ENCODE results near the gene SH3GL2.

Gene SH3GL2

DNA sequence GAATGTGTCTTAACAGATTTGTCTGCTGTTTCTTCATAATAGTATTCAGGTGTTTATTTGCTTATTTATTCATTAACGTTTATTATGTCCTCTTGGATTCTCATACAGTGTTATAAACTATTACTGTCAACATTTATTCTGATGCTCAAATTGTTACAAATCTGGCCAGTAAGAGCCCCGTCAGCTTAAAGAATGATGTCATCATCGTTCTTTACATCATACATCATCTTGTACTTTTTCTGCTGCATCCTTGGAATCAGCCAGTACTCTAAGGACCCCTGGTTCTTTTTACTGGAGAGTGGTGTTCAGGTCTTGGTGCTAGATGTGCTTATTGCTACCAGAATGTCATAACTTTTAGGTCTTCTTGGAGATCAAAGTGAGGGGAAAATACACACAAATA, 86.6 kb downstream of the SH3GL2 start:
- no peak for DNase-seq

DNA sequence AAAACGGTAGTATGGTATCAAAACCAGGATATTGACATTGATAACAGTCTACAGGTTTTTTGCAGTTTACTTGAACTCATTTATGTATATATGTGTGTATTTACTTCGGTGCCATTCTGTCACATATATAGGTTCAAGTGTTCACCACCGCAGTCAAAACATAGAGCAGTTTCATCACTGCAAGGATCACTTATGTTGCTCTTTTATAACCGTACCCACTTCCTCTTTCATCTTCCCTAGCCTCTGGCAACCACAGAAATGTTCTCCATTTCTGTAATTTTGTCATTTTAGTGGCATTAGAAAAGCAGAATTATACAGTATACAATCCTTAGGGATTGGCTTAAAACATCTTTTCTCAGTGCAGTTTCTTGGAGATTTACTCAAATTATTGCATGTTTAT, 90.3 kb downstream of the SH3GL2 start:
- no peak for DNase-seq

DNA sequence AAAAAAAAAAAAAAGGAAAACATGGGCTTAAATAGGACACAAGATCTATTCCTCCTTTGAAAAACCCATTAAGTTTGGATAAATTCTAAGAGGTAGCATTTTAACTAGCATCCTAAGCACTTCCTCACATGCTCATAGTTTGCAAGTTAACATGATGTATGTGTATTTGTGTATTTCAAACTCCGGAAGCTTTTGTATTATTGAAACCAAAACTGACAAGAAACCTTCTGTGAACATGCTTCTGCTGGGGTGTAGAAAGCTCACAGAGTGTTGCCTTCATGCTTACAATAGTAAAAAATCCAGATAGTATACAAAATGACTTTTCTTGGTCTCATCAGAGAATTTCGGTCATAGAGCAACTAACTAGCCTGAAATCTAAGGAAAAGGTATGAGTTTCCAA, 103.8 kb downstream of the SH3GL2 start:
- no peak for DNase-seq

DNA sequence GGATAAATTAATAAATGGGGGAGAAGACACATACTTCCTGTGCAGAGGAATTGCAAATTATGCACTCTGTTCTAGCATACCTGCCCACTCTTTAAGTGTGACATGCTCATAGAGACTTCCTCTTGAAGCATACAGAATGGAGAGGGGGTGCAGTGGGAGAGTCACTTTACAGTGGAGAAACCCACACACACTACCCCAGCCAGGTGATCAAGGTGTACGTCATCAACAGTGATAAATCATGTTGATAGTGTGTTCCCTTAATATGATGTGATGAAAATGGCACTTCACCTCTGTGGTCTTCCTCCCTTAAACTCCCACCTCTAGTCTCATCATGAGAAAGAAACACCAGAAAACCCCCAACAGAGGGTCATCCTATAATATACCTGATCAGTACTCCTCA, 110.0 kb downstream of the SH3GL2 start:
- DNase-seq, result no peak

DNA sequence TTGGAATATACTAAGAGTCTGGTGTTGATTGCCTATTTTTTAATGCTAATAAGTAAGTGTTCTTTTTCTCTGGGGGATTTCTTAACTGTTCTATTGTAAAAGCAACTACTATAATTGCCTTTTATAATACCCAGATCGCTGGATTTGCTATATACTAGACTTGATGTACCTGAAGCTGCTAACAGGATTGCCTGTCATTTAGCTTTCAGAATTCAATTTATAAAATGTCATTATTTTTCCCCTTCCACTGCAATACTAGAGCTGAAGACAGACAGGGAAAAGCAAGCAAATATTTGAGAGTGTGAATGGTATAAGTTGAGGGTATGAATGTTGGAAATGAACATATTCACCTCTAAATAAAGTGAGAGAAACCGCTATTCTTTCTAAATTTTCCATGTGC, 115.5 kb downstream of the SH3GL2 start:
- no peak for DNase-seq

DNA sequence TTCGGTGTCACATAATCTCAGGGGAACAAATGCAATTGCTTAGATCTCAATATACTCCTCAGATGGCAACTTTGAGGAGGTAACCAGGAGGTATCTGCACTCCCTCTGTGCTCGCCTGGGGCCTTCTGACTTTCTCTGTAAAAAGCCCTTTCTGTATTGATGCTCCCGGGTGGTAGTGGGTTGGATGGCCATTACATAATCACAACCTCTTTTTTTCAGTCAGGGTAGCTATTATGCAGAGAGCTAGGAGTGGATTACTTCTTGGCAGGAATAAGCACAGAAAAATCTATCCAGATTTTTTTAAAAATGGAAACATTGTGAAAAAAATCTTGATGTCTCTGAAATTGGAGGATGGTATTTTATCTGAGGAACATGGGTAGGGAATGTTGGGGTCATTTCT, 116.6 kb downstream of the SH3GL2 start:
- DNase-seq, result no peak

DNA sequence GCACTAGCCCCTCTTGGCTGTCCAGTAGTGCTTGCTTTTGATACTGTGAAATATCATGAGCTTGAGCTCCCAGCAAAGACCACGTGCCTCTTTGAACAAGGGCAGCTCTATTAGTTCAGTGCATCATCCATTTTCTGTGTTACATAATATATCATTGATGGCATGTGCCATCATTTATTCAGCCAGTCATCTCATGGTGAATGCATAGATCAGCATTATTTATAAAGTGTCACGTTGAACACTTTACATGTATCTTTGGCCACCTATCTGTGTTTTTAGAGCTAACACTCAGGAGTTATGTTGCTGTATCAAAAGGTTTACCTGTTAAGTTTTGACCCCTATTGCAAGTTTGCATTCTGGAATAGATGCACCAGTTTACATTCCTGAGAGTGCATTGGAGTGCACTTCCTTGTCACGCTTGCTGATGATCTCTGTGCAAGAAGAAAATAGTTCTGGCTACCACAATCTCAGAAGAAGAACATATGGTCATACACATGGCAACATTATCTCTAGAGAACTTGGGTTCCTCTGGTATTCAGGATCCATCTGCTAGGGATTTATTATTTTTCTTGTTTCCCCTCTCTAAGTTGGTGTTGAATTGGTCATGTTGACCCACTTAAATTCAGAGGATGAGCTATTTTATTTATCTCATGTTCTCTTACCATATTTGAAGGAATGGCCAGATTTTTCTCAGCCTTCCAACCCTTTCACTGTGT, 120.9 kb downstream of the SH3GL2 start:
- no peak for DNase-seq

DNA sequence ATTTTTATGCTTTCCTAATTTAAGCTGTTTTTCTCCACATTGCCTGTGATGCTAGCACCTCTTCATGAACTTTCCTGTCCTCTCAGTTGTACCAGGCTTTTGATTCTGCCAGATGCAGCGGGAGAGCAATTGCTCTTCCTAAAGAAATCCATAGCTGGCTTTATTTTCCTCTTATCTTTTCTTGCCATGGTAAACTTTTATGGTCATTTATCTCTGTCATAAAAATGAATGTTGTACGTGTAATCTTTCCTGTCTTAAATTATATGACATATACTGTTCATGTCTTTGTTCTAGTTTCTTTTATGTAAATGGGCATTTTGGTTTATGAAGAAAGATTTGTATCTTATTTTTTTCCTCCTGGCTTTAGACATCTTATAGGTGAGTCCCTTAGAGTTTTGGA, 127.5 kb downstream of the SH3GL2 start:
- no peak for DNase-seq

DNA sequence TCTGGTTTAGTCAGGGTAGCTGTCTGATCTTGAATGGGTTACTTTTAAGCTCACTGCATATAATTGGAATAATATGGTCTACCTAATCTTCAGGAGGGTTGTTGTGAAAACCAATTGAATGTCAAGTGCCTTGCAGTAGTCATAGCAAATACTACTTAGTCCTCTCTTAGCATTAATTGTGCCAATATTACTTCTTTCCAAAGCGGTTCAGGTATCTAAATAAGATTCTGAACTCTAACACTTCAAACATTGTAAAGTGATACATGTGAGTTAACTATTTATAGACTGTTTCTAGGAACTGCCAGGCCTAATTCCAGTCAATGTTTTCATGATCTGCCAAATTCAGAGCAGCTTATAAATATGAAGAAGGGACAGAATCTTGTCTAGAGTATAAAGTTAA, 140.2 kb downstream of the SH3GL2 start:
- DNase-seq, result no peak

DNA sequence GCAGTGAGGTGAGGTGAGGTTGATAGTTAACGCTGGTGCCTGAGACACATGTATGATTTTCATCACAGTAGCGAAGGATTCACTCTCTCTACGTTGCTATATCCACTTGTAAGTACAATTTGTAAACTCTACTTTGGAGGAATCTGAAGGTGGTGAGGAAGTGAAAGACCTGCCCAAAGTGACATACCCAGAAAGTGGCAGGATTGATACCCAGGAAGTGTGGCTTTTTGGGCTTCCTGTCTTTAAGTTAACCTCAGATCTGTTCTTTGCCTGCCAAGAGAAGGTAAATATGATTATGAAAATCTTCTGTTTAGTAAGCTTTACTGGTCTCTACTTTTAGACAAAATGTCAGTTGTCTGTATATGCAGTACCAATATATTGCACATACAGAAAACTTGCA, 143.1 kb downstream of the SH3GL2 start:
- DNase-seq, result no peak

DNA sequence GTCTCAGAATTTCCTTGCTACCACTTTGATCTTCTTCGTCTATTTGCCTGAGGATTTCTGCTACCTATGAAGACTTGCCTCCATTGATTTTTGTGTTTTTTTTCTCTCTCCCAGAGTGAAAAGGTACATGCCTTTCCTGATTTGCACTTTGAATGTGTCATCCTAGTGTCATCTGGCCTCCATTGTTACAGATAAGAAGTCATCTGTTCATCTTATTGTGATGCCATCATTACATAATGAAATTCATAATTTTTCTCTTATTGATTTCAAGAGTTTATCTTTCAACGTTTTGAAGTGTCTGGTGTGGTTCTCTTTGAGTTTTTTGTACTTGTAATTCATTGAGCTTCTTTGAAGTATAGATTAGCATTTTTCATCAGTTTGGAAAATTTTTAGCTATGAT, 144.8 kb downstream of the SH3GL2 start:
- DNase-seq, result no peak

DNA sequence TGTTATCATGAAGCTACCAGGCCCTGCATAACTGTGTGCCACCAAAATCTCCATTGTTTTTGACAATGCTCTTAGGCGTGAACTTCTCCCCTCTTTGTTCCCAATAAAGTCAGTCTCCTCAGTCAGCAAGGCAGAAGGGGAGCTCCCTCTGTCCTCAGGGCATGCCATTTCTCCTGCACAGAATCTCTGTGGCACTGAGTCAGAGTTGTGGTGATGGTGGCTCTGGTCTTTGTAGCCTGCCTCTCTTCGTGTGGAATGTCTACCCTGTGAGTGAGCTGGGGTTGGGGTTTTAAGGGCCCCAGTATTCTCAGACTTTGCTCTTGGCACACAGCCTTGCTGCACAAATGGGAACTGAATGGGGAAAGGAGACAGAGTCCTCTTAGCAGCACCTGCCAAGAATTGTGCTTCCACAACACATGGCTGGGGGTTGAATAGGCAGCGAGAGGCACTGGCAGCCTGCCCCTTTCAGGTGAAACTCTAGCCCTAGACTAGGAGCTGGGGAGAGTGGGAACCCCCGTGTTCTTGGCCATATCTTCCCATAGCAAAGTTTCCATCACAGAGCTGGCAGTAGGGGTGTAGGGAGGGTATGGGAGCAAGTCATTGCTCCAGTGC, 146.6 kb downstream of the SH3GL2 start:
- no peak for DNase-seq

DNA sequence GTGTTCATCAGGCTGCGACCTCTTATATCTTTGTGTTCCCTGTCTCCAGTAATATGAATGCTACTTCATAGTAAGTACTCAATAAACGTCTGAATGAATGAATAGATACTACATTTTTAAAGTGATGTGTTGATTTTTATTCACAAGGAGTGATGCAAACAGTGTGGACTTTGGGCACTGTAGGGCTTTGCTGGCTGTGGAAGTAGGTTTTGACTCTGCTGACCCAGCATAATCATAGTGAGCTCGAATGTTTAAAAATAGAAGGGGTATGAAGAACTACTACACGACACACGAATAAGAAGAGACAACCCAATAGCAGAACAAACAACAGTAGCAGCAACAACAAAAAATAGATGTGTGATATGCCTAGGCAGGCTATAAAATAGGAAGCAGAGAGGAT, 147.4 kb downstream of the SH3GL2 start:
- no peak for DNase-seq

DNA sequence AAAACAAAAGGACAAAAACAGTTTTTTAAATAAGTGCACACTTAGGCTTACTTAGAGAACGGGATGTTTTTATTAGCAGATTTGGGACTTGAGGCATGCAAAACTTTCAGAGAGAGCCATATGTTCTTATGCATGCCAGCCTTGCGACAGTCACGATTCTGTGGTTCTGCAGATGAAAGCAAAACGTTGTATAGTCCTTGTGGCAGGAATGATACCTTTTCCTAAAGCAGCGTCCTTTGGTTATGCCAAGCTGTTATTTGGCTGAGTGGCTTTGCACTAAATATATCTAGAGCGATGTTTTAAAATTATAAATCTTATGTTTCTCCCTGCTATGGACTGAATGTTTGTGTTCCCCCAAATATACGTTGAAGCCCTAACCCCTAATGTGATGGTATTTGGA, 152.0 kb downstream of the SH3GL2 start:
- no peak for DNase-seq

DNA sequence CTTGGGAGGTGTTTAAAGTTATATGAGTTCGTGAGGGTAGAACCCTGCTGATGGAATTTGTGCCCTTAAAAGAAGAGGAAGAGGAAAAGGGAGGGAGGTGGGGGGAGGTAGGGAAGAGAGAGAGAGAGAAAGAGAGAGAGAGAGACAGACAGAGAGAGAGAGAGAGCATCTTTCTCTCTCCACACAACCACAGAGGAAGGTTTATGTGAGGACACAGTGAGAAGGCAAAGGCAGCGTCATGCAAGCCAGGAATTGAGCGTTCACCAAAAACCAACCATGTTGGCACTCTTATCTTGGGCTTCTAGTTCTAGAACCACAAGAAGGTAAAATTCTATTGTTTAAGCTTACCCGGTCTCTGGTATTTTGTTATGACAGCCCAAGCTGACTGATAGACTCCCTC, 152.4 kb downstream of the SH3GL2 start:
- no peak for DNase-seq

DNA sequence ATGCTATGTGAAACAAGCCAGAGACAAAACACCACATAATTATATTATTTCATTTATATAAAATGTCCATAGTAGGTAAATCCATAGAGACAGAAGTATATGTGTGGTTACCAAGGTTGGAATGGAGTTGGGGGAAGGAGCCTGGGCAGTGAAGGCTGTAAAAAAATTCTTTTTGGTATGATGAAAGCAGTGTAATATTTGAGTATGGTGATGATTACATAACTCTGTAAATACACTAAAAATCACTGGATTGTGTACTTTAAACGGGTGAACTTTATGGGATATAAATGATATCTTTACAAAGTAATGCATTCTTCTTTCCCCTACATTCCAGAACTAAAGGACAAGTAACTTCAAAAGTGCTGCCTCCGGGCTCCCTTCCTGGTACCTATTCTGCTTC, 155.8 kb downstream of the SH3GL2 start:
- no peak for DNase-seq

DNA sequence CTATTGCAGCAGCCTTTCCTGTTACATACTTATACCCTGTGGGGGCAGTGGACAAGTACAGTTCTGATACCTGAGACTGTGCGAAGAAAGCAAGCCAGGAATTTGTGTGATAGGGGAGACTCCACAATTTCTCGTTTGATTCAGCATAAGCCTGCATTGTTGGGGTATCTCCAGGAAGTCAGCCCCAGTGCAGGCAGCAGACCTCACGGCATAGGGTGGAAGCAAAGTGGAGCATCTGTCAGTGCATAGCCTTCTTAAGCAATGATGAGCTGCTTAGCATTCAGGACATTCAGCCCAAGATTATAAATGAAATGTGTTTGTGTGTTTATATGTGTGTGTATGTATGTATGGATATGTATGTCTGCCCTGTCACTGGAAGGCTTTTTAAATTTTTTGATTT, 157.0 kb downstream of the SH3GL2 start:
- DNase-seq, result no peak

DNA sequence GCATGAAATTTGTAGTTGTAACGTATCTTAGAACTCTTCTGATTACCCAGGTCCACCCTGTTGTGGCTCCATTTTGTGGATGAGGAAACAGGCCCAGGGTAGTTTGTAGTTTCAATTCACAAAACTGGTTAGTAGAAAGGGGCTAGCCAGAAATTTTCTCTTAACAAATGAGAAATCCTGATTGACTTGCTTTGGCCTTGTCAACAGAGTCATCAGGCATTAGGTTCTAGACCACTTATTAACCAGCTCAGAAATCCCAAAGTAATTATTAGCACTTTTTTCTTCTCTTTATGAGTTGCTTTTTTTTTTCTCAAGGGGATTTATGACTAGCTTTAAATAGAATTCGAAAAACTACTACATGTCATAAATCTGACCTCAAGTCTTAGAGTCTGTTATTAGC, 160.2 kb downstream of the SH3GL2 start:
- no peak for DNase-seq

DNA sequence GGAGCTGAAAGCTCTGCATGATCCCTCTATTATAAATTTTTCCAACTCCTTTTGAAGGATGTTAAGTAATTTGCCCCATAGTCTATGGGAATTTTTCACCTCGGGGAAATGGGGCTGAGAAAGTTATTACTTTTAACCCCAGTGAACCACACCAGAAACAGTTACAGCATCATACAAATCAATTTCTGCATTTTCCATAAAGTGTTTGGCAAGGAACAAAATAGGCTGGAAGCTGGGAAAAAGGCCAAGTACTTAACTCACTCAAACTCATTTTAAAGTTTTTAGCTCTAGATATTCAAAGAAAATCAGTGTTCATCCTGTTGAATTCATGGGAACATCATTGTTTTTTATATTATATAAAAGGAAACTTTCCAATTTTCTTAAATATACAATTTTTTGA, 160.9 kb downstream of the SH3GL2 start:
- DNase-seq, result no peak

DNA sequence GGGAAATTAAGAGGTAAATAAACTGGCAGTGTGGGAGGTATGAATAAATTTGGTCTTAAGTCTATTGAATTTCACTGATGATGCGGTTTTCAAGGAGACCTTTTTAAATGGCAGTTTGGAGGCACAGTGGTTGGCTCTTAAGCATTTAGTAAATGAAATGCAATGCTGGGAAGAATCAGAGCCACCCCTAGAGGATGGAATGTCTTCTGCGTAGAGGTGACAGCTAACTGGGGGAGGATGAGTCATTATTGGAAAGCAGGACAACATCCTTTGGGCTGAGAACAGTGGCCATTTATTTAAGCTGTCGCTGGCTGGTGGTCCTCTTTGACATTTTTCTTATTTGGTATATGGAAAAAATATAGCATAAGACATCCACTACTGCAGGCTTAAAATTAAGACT, 163.2 kb downstream of the SH3GL2 start:
- no peak for DNase-seq

DNA sequence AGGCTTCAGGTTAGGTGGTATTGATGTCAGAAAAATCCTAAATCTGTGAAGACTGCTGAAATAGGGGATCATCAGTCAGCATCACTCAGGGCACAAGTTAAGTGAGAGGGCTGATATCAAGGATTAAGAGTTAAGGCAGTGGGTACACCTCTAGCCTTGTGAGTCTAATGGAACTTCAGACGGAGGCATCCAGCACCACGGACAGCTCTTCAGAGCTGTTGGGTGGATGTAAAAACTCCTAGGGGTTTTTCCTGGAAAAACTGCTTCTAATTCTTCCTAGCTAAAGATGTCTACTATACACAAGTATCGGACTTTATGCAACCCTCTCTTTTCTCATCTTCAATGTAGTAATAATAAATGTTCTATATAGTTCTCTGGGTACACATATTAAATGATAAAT, 165.9 kb downstream of the SH3GL2 start:
- DNase-seq, result no peak

DNA sequence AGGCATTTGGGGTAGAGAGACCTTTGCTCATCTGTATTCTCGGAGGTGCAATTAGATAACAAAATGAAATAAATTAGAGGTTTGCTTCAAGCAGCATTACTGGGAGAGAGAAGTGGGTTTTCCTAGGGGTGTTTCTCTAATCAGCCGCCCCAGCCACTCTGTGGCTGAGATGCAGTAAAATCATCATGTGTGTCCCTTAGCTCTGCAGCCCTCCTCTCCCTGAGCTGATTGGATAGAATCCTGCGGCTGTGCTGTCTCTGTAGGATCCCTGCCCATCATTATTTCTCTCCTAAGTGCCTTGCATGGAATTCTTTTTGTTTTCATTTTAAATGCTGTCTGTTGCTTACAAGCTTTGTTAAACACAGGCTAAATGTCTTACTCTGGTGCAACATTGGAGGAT, 171.4 kb downstream of the SH3GL2 start:
- no peak for DNase-seq

DNA sequence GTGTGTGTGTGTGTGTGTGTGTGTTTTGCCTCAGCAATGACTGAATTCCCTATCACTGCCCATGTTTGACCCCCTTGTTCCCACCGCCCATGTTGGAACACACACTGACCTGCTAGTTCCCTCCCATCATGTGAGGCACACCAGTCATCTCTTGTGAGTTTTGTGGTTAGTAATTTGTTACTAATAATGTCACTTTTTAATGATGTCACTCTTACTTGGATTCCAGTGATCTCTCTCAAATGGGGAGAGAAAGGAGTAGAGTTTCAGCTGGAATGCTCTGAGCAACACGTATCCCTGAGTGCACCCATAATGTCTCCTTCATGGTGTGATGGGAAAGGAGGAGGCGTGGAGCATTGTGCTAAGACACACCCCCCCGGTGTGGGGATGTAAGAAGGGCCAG, 172.6 kb downstream of the SH3GL2 start:
- no peak for DNase-seq

DNA sequence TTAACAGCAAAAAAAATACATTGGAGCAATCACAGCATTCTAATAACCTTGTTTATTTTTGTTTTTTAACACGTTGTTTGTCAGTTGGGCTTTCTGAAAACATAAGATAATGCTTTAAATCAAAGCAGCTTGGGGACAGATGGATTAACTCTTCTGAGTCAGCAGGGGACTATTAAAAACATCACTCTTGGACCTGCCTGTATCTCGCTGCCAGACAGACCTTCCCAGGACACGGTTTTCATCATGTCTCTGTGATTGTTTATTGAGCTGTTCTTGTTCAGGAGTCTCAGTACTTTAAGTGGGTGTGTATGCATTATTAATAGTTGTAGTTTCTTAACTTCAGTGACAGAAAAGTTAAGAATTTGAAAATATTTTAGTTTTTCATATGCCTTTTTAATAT, 173.2 kb downstream of the SH3GL2 start:
- no peak for DNase-seq

DNA sequence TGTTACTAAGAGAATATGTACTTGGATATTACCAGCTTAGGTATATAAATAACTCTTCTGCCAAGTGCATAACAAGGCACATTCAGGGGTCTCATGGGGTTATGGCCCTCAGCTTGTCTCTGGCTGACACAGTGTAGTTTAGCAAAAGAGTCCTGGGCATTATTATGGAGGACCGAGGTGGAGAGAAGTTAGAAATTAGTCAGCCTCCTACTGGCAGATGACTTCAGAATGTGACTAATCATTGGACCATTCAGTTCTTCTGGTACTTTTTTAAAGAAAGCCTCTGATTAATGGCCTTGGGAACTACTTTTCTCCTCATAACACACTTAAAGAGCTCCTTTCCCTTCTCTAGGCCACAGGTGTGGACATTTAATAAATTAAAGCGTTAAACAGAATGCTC, 178.9 kb downstream of the SH3GL2 start:
- no peak for DNase-seq

Measured in NCI-H1436 treated with DMSO at 0.1 percent for 48 hours (cell line).